HG02798 (cell line): ENCODE data around the gene PARP8.
A peak's percentile ranks its signal among the peaks of the same experiment; 100 is the strongest.
"Not testable (repeated sequence)": the region's sequence is repeated elsewhere in the genome, so short reads cannot be mapped to it uniquely, and the experiment has no call there.

Experiments
- ATAC-seq: cut with Tn5 transposase; IDR thresholded peaks from one replicate; pipeline ENCODE4 v1.9.1; 2021; ENCODE audit warnings: mild to moderate bottlenecking; ENCODE audit not compliant: unreplicated experiment, poor library complexity

The PARP8 gene

DNA sequence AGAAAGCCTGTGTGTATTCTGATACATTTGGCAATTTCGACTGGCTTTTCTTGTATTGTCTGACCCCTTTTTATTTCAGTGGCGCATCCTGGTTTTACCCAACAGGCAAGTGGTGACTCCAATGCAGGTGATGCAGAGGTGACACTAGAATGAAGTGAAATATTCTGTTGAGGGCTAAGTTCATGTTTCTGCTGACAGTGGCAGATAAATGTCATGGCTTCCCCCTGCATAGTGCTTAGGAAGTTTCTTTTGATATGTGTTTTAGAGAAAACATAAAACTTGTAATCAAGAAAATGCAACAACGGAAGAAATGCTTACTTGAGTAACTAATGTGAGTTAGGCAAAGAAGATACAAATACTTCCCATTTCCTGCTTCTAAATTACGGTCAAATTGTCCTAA is 13.1 kb downstream of the PARP8 start:
- ATAC-seq = not testable (repeated sequence)

DNA sequence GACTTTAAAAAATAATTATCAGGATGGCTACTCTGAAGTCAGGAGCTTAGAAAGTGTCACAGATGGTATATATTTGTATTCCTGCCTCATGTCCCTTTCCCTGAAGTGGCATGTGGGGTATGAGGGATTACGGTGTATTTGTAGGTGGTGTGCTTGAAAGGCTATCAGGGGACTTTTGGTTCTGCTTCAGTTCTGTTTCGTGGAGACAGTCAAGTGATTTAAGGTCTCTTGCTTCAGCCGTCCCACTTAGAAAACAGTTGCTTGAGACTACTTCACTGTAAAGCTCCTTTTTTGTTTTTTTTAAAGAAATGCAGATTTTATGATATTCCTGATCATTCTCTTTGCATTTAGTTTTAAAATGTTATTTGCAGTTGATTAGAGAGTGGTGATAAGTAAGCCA is 18.3 kb downstream of the PARP8 start:
- ATAC-seq = no peak

DNA sequence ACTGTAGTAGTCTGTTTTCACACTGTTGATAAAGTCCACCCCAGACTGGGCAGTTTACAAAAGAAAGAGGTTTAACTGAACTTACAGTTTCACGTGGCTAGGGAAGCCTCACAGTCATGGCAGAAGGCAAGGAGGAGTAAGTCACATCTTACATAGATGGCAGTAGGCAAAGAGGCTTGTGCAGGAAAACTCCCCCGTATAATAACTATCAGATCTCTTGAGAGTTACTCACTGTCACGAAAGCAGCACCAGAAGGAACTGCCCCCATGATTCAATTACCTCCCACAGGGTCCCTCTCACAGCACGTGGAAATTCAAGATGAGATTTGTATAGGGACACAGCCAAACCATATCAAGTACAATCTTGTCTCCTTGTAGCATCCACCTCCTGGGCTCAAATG is 21.1 kb downstream of the PARP8 start:
- no peak for ATAC-seq

DNA sequence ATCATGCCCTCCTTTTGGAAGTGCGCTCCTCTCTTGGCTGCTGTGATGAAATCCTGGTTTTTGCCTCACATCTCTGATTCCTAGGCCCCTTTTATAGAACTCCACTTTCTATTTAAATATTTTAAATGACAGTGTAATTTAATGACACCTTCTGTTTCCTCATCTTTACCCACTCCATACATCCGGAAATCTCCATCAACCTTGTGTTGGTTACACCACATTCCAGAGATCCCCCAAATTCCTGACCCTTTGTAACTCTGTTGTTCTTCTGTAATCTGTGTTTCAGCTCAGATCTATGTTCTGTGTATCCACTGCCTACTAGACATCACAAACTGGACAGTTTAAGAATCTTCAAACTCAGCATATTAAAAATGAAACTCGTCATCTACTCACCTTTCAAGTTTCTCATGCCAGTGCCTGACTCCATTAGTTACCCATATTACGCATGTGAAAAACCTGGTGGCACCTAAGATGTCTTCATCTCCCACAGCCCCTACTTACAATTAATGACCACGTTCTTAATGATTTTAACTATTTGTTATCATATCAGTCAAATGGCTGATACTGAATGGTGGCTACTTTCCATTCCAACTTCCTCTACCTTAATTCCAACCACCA is 25.1 kb downstream of the PARP8 start:
- no peak for ATAC-seq

DNA sequence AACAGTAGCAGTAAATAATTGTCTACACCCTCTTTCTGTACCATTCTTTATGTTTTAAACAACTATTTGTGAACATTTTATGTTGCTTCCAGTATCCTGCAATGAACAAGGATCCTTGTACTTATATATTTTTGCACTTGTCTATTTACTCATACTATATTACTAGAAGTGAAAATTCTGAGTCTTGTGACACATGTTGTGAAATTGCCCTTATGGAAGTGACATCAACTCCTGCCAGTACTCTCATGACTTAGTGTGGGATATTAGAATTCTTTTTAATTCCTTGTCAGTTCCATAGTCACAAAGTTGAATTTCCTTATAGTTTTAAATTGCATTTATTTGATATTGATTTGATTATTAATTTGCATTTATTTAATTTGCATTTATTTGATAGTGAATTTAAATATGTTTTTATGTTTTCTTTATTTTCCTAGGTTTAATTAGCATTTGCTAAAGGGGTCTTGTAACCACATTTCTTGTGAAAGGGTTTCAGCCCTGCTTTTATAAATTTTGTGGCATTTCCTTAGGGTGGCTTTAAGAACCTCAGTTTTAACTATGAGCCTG is 27.7 kb downstream of the PARP8 start:
- no peak for ATAC-seq

DNA sequence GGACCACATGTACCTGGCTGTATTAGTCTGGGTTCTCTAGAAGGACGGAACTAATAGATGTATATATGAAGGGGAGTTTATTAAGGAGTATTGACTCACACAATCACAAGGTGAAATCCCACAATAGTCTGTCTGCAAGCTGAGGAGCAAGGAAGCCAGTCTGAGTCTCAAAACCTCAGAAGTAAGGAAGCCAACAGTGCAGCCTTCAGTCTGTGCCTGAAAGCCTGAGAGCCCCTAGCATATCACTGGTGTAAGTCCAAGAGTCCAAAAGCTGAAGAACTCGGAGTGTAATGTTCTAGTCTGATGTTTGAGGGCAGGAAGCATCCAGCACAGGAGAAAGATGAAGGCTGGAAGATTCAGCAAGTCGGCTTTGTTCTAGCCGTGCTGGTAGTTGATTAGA is 28.2 kb downstream of the PARP8 start:
- not testable (repeated sequence) for ATAC-seq

DNA sequence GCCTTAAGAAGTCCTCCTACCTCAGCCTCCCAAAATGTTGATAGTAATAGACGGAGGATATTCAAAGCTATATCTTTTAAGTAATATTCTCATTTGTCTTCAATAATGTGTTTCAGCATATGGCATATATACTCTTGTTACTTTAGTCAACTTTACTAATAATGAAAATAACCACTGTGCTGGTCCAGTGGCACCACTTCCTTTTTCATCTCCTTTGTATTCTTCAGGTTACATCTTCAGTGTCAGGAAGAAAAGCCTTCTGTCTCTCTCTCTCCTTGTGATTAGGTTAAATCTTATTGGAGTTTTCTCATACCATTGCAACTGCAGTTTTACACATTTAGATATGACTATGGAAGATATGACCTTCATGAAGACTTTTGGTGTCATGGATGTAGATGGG is 31.3 kb downstream of the PARP8 start:
- peak; percentile 61 for ATAC-seq

DNA sequence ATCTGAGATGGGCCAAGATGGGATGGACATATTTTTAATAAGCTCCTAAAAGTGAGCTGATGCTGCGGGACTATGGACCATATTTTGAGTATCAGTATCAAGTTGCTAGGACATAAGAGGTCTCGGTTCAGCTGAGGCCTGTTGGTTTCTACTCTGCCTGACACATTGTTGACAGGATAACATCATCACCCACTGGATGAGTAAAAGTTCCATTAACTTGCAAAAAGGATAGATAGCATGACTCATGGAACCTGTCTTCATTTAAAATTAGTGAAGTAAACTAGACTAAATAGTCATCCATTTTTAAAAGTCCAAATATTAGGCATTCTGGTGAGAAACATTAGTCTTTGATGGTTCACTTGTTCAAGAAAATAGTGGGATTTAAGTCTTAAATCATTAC is 33.3 kb downstream of the PARP8 start:
- no peak for ATAC-seq

DNA sequence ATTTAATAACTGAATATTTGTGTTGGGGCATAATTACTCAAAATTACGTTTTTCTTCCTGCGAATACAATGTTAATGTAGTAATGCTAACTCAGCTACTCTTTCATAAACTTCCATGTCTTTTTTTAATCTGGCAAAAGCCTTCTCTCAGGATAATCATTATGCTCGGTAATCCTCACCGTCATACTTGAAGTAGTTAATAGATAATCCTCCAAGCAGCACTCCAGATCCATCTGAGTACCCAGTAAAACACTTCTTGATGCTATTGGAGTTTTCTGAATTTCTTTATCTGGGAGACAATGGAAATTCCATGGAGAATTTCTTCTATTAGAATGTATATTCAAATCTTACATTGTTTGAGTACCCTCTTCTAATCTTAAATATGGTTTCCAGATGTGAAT is 34.3 kb downstream of the PARP8 start:
- ATAC-seq = no peak

DNA sequence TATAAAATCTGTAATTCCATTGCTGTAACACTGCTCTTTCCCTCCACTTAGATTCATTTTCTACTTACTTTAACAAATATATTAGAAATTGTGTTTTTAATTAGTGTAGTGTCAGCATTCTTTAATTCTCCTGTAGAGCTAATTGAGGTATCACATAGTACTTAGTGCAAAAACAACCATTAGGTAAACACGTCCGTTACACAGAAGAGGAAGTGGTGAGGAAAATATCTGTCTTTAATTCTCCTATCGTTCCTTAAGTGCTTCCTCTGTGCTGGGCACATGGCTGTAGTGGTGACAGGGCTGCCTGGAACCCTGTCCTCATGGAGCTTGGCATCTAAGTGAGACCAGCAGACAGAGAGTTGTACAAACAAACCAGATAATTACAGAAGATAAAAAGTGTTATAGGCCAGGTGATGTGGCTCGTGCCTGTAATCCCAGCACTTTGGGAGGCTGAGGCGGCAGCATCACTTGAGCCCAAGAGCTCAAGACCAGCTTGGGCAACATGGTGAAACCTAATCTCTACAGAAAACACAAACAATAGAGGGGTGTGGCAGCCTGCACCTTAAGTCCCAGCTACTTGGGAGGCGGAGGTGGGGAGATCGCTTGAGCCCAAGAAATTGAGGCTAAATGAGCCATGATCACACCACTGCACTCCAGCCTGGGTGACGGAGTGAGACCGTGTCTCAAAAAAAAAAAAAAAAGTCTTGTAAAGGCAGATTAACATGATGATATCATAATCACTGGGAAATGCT is 36.4 kb downstream of the PARP8 start:
- ATAC-seq = no peak

DNA sequence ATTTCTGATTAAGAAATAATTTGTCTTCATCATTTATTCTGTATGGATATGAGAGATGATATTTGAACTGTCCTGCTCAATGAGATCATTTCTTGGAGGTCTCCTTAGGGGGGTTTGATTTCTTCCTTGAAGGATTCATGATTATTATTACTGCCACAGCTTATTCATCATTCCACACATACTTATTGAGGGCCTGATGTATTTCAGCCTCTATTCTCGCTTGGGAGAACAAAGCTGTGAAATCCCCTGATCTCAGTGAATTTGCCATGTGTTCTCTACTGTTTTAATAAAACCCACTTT is 36.9 kb downstream of the PARP8 start:
- ATAC-seq = no peak

DNA sequence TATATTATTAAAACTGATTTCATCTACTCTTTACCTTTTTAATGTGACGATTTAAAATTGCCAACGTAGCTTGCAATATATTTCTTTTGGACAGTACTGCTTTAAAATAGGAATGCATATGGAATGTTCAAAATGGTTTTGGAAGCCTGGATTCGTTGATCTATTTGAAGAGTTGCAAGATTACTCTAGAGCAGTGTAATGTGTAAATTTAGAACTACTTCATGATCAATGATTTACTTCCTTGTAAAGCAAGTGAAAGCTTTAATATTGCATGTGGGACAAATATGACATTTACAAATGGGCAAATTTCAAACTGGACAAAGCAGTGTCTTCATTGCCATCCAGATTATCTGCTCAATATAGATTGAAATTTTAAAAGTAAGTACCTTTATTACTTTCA is 38.3 kb downstream of the PARP8 start:
- ATAC-seq = no peak

DNA sequence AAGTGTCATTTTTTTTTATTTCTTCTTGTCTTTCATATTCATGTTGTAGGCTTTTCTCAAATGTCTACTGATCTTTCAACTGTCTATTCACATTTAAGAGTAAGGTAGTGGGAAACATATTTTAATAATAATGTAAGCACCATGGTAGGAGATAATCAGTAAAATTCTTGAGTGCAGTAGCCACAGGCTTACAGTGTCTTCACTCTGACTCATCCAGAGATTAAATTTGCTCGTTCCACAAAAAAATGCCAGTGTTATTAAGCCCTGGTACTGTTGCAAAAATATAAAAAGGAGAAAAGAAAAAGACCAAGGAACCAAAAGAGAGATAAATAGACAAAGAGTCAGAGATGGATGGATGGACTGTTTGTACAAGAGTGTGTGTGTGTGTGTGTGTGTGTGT is 43.0 kb downstream of the PARP8 start:
- ATAC-seq = no peak

DNA sequence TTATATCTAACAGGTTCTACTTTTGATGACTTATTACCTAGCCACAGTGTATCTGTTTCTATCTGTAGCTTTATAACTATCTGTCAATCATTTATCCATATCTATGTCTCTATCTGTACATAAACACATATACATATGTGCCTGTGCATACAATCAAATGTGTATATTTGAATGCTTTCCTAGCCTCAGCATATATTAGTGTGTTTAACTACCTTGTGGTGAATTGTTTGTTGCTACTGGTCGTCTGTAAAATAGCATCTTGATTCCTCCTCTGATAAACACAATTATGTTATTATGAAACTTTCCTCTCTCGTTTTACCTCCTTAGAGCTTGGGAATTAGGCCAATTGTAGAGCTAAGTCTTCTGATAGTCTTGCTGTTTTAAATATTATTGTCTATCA is 44.4 kb downstream of the PARP8 start:
- ATAC-seq = peak; percentile 12

DNA sequence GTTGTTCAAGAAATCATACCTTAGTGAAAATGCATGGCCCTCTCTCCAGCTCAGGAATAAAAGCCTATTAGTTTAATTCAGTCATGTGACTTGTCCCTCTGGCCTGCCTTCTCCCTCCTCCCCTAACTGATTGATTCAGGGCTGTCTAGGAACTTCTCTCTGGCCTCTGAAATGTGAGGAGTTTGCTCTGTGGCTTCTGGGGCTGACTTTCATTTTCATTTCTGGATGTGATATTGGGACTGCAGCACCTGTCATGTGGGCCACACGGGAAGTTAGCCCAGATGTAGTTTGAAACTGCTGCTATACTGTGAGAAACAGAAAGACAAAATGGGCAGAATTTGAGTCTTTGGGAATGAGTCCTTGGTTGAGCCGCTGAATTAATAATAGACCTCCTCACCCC is 44.8 kb downstream of the PARP8 start:
- peak; percentile 97 for ATAC-seq

DNA sequence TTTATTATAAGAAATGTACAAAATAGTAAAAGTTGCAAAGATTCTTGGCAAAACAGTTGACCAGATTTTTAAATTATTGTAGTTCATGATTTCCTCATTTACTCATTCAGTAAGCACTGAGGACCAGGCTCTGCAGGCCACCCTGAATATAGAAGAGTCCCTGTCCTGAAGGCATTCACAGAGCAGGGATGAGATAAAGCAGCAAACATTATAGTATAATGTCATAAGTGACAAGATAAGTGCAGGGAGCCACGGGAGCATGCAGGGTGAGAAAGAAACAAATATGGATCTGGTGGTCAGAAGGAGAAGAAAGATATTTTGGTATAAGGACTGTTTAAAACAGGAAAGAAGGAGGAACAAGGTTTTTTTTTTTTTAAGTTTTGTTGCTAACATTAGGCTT is 46.0 kb downstream of the PARP8 start:
- no peak for ATAC-seq

DNA sequence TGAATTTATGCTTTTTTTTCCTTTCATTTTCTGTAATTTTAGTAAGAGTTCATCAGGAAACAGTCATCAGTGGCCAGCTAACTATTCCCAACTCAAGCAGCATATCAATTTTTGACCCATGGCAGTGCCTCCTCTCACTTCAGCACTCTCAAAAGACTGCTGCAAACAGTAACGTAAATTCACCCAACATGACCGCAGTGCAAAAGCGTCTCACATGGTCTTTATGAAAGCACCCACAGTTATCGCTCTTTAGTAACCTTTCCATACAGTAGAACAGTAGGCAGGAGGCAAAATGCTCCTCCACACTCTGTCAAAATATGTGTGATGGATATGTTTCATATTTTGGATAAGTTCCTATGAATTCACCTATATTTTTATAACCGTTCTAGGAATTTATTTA is 48.6 kb downstream of the PARP8 start:
- ATAC-seq = no peak

DNA sequence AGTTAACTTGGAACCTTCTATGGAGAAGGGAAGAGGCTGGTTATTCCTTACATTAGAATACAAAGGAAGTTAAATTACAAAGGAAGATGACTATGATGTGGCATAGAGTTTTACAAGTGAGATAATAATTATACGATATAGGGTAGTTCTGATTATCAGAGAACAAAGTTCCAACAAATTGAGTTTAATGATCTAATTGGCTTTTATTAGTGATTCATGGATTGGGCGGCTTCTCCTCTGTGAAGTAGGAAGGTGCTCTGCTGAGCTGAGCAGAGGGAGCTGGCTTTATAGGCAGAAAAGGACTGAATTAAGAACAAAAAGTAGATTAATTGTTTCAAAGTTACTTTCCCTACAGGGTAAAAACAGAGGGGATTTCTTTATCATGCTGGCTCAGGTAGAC is 49.7 kb downstream of the PARP8 start:
- ATAC-seq = no peak

DNA sequence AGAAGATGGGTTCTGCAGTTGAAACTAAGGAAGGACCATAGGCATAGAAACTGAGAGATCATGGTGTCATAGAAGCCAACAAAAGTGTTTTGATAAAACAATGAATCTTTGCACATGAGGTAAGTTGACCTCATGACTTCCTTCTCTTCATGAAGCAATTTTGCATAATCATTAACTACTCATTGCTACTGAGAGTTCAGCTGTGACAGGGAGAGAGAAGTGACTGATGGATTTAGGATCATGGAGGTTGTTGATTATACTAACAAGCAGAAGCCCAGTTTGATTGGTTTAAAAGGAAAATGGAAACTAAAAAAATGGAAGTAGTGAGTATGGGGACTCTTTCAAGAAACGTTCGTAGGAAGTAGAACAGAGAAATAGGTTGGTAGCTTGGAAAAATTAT is 51.2 kb downstream of the PARP8 start:
- ATAC-seq = peak; percentile 51

DNA sequence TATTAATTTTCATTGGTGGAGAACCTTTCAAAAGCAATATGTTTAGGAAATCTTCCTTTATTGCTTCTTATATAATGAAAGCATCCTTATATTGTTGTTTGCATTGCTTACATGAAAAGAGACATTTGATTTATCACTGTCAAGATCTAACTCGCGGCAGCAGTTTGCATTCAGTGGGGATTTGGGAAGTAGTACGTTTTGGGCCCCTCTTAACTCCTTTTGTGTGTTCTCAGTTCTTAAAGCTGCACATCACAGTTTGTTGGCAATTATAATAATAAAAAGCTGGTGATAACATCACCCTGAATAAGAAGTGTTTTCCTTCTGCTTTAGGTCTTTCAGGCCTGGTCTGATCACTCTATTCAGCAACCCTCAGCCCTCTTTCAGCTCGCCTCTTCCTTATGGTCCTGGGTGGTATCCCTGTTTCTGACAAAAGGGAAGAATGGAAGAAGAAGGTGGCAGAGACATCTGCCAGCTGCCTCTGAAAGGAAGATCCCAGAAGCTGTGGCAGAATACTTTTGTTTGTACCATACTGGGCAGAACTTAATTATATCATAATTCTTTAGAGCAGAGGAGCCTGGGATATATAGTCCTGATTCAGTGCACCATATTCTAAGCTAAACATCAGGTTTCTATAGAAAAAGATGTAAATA is 53.7 kb downstream of the PARP8 start:
- no peak for ATAC-seq

DNA sequence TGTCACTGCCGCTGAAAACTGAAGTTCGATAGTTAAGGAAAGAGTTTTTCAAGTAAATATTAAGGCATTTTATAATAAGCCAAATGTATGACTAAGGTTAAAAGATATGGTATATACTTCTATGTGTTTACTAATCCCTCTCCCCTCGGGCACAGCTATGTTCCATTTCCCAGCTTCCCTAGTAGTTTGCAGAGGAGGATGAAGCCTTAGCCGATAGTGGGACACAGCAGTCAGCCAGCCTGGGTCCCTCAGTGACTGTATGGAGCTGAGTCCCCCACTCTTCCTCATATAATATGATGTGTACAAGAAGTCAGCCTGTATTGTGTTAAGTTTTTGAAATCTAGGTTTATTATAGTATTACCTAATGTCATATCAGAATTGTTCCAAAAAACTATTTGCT is 55.8 kb downstream of the PARP8 start:
- ATAC-seq = no peak

DNA sequence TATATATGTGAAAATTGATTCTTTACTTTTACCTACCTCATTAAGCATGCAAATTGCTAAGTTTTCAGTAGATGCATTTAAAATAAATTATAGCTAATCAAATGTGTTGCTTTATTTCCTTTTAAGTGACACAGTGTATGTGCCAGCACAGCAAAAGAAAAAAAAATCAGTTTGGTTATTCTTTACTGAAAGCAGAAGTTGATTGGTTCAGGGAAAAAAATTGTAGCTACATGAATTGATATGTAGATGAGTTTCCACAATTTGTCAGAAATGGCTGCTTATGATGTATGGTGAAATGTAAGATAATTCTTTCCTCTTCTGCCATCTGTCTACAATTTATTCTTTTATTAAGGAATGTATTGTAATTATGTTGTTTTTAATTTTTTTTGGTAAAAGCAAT is 57.8 kb downstream of the PARP8 start:
- ATAC-seq = no peak
